SK-N-SH (cell line): ENCODE data around the gene APH1B. TPM values are rescaled to one million over a fixed set of nuclear protein-coding genes. Genes with fewer than 3 reads are reported as not detected.

Experiments
- CTCF ChIA-PET: fragments of 300-600, 350-600 bp; formaldehyde crosslinking; extraction: SDS; loops from one replicate; lab custom pipeline; 2021; lab: Yijun Ruan, JAX
- POLR2A ChIA-PET: fragments of 350-600 bp; sonication (Branson Sonifier 250); formaldehyde crosslinking; extraction: SDS; loops from one replicate; lab custom pipeline; 2020; ENCODE audit warnings: antibody characterized with exemption, inconsistent platforms; lab: Yijun Ruan, JAX
- DNase-seq: peaks from one replicate; pipeline ENCODE4 v3.0.0; 2012
- H2AFZ ChIP-seq: fragments of 200-600 bp; sonication (generic); 2 replicates; pipeline ENCODE4 v1.8.1; 2016; ENCODE audit warnings: antibody characterized with exemption, mild to moderate bottlenecking, low read depth
- H3F3A ChIP-seq: fragments of 200-600 bp; sonication (generic); replicated peaks from 2 replicates; pipeline ENCODE3; 2016; ENCODE audit warnings: antibody characterized with exemption, mild to moderate bottlenecking; ENCODE audit not compliant: insufficient read depth
- H3K27ac ChIP-seq, 2 experiments: fragments of 200-500 bp in 1 of 2; fragments of 200-600 bp in 1 of 2; sonication (Bioruptor generic) in 1 of 2; sonication (generic), shearing (Covaris generic) in 1 of 2; 2 replicates each; pipeline versions ENCODE4 v1.5.1 to v1.6.1; 2014 to 2016; ENCODE audit warnings: low read depth in 2 of 2, inconsistent platforms in 1 of 2, low read length in 1 of 2, mild to moderate bottlenecking in 1 of 2, mixed read lengths in 1 of 2
- H3K27me3 ChIP-seq: fragments of 200-600 bp; sonication (generic), shearing (Covaris generic); 2 replicates; pipeline ENCODE4 v1.6.1; 2016; ENCODE audit warnings: mixed run types; ENCODE audit not compliant: insufficient read depth
- H3K36me3 ChIP-seq, 2 experiments: fragments of 200-500 bp in 1 of 2; fragments of 200-600 bp in 1 of 2; sonication (Bioruptor generic) in 1 of 2; sonication (generic) in 1 of 2; replicated peaks in 1 of 2; 2 replicates each; pipeline versions ENCODE3 to v1.5.1; 2014 to 2016; ENCODE audit warnings: low read length in 1 of 2, mild to moderate bottlenecking in 1 of 2; ENCODE audit not compliant: insufficient read depth in 2 of 2, control insufficient read depth in 1 of 2
- H3K4me1 ChIP-seq, 2 experiments: fragments of 200-500 bp in 1 of 2; fragments of 200-600 bp in 1 of 2; sonication (Bioruptor generic) in 1 of 2; sonication (generic), shearing (Covaris generic) in 1 of 2; 2 replicates each; pipeline versions ENCODE4 v1.5.1 to v1.6.1; 2014 to 2016; ENCODE audit warnings: low read depth in 1 of 2, low read length in 1 of 2, mixed run types in 1 of 2; ENCODE audit not compliant: insufficient read depth in 2 of 2, control insufficient read depth in 1 of 2
- H3K4me2 ChIP-seq: fragments of 200-600 bp; sonication (generic), shearing (Covaris generic); 2 replicates; pipeline ENCODE4 v1.6.1; 2017; ENCODE audit warnings: mixed run types
- H3K4me3 ChIP-seq, 2 experiments: fragments of 200-500 bp in 1 of 2; fragments of 200-600 bp in 1 of 2; sonication (Bioruptor generic) in 1 of 2; sonication (generic), shearing (Covaris generic) in 1 of 2; 2 replicates each; pipeline versions ENCODE4 v1.5.1 to v1.8.1; 2014 to 2016; ENCODE audit warnings: low read depth in 2 of 2, inconsistent platforms in 1 of 2, low read length in 1 of 2, mild to moderate bottlenecking in 1 of 2, mixed read lengths in 1 of 2, moderate library complexity in 1 of 2
- H3K79me2 ChIP-seq: fragments of 200-600 bp; sonication (generic); 2 replicates; pipeline ENCODE4 v1.8.1; 2017; ENCODE audit warnings: mild to moderate bottlenecking; ENCODE audit not compliant: insufficient read depth
- H3K9ac ChIP-seq: fragments of 200-600 bp; sonication (generic); 2 replicates; pipeline ENCODE4 v1.6.1; 2017; ENCODE audit warnings: mixed run types
- H3K9me2 ChIP-seq: fragments of 200-600 bp; sonication (generic); 2 replicates; pipeline ENCODE4 v1.6.1; 2017; ENCODE audit warnings: mixed run types
- H3K9me3 ChIP-seq: fragments of 200-600 bp; sonication (generic); 2 replicates; pipeline ENCODE4 v1.6.1; 2017; ENCODE audit warnings: mixed run types, mild to moderate bottlenecking, moderate library complexity
- H4K20me1 ChIP-seq: fragments of 200-600 bp; sonication (generic); 2 replicates; pipeline ENCODE4 v1.6.1; 2017; ENCODE audit warnings: mild to moderate bottlenecking, mixed run types; ENCODE audit not compliant: insufficient read depth
- CHD2 ChIP-seq: fragments of 150-350 bp; IDR thresholded peaks from 2 replicates; pipeline ENCODE4 v1.6.1; 2018; ENCODE audit warnings: low read length; ENCODE audit not compliant: partially characterized antibody
- CTCF ChIP-seq: fragments of 200-600 bp; sonication (generic); IDR thresholded peaks from 2 replicates; pipeline ENCODE4 v1.6.1; 2017; ENCODE audit warnings: antibody characterized with exemption, mild to moderate bottlenecking, moderate library complexity
- ELF1 ChIP-seq: IDR thresholded peaks from 2 replicates; pipeline ENCODE4 v1.4.0; 2012
- EZH2phosphoT487 ChIP-seq: fragments of 200-600 bp; sonication (generic); IDR thresholded peaks from 2 replicates; pipeline ENCODE4 v1.6.1; 2017; ENCODE audit warnings: low read depth, mixed run types, mild to moderate bottlenecking, antibody characterized with exemption, moderate library complexity, borderline replicate concordance
- FOSL2 ChIP-seq: IDR thresholded peaks from 2 replicates; pipeline ENCODE4 v1.4.0; 2012; ENCODE audit warnings: low read depth, mild to moderate bottlenecking, moderate library complexity, borderline replicate concordance
- FOXJ3 ChIP-seq: sonication (generic); formaldehyde crosslinking; IDR thresholded peaks from 2 replicates; pipeline ENCODE4 v1.5.1; 2020; ENCODE audit warnings: mild to moderate bottlenecking, missing genetic modification reagents
- GABPA ChIP-seq: IDR thresholded peaks from 2 replicates; pipeline ENCODE4 v1.4.0; 2012; ENCODE audit warnings: low read depth, mild to moderate bottlenecking
- GATA2 ChIP-seq: sonication (generic); formaldehyde crosslinking; IDR thresholded peaks from 2 replicates; pipeline ENCODE4 v1.5.0; 2020; ENCODE audit warnings: mild to moderate bottlenecking, missing genetic modification reagents
- MXI1 ChIP-seq: IDR thresholded peaks from 2 replicates; pipeline ENCODE4 v1.6.1; 2012; ENCODE audit warnings: mild to moderate bottlenecking, low read depth, low read length, improper control_type of control experiment
- NRF1 ChIP-seq: IDR thresholded peaks from 2 replicates; pipeline ENCODE4 v1.6.1; 2012; ENCODE audit warnings: low read depth, mild to moderate bottlenecking, low read length
- POLR2AphosphoS5 ChIP-seq: IDR thresholded peaks from 2 replicates; pipeline ENCODE4 v1.6.1; 2012; ENCODE audit warnings: low read depth, low read length
- REST ChIP-seq: IDR thresholded peaks from 2 replicates; pipeline ENCODE4 v1.6.1; 2012; ENCODE audit warnings: mild to moderate bottlenecking, low read depth, low read length, moderate library complexity
- RFX5 ChIP-seq: IDR thresholded peaks from 2 replicates; pipeline ENCODE4 v1.6.1; 2012; ENCODE audit warnings: mild to moderate bottlenecking, improper control_type of control experiment, low read length
- SMC3 ChIP-seq: IDR thresholded peaks from 2 replicates; pipeline ENCODE4 v1.6.1; 2012; ENCODE audit warnings: low read depth, low read length, improper control_type of control experiment
- TEAD4 ChIP-seq: IDR thresholded peaks from 2 replicates; pipeline ENCODE4 v1.4.0; 2012; ENCODE audit warnings: mild to moderate bottlenecking, borderline replicate concordance; ENCODE audit not compliant: insufficient read depth
- USF1 ChIP-seq: IDR thresholded peaks from 2 replicates; pipeline ENCODE4 v1.4.0; 2012; ENCODE audit warnings: low read depth, borderline replicate concordance
- YY1 ChIP-seq: IDR thresholded peaks from 2 replicates; pipeline ENCODE4 v1.4.0; 2012; ENCODE audit warnings: low read depth, mild to moderate bottlenecking
- WGBS: methylation state at CpG from one replicate; pipeline ENCODE4 v1.1.6; 2017; ENCODE audit warnings: low lambda C conversion rate; 5-methylcytosine and 5-hydroxymethylcytosine counted together
- polyA plus RNA-seq, 3 experiments: library from polyadenylated mRNA; depleted of rRNA; stranded (reverse); fragments of >200 nt; gene quantifications; 2 replicates each; pipeline ENCODE4 v1.2.3, GENCODE V29; 2012
- TF ChIP-seq, protein P1 (sequence below): IDR thresholded peaks from 2 replicates; pipeline ENCODE4 v1.4.0; 2012; ENCODE audit warnings: low read depth
- TF ChIP-seq, protein P2 (sequence below): fragments of 150-350 bp; IDR thresholded peaks from 2 replicates; pipeline ENCODE4 v1.6.1; 2017; ENCODE audit warnings: antibody characterized with exemption, low read length, low read depth, borderline replicate concordance

APH1B gene
- polyA plus RNA-seq, 1 of the 3 experiments (the other 2 are of a cell fraction) = 7.6 TPM

- DNase-seq = no peak
- Histone ChIP-seq H3K36me3 (peaks cover 0 to 9% of the 10 kb centered on the region in 2 experiments), H3K79me2 (no peaks in the 10 kb centered on the region), H3F3A (peaks cover 10% of the 10 kb centered on the region), H3K9ac (no peak overlapping the region), H3K4me1 (peaks cover 9 to 14% of the 10 kb centered on the region in 2 experiments; a peak in 3 of 4 replicates), H3K4me2 (no peak overlapping the region), H3K4me3 (no peak overlapping the region), H3K9me3 (no peaks in the 10 kb centered on the region), H3K9me2 (no peaks in the 10 kb centered on the region), H2AFZ (no peak overlapping the region), H4K20me1 (no peaks in the 10 kb centered on the region), H3K27me3 (no peaks in the 10 kb centered on the region), H3K27ac (no peak overlapping the region)
- TF ChIP-seq GABPA (no peak), CTCF (no peak), USF1 (no peak), REST (no peak), POLR2AphosphoS5 (no peak), EZH2phosphoT487 (no peak), FOSL2 (no peak), NRF1 (no peak), CHD2 (no peak), TEAD4 (no peak), RFX5 (no peak), FOXJ3 (CRISPR knock-in tag) (no peak), SMC3 (no peak), MXI1 (no peak), YY1 (no peak), GATA2 (CRISPR knock-in tag) (no peak), ELF1 (no peak)
- TF ChIP-seq, protein P1, sequence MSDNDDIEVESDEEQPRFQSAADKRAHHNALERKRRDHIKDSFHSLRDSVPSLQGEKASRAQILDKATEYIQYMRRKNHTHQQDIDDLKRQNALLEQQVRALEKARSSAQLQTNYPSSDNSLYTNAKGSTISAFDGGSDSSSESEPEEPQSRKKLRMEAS = no peak
- TF ChIP-seq, protein P2, sequence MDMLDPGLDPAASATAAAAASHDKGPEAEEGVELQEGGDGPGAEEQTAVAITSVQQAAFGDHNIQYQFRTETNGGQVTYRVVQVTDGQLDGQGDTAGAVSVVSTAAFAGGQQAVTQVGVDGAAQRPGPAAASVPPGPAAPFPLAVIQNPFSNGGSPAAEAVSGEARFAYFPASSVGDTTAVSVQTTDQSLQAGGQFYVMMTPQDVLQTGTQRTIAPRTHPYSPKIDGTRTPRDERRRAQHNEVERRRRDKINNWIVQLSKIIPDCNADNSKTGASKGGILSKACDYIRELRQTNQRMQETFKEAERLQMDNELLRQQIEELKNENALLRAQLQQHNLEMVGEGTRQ = no peak
- ChIA-PET CTCF (interaction anchor here (1.3 kb wide), 1 partner anchor 34 kb away, joined by 5 read pairs; no protein-coding TSS in a partner anchor), POLR2A (interaction anchor here (0.6 kb wide), 1 partner anchor 18 kb away, joined by 3 read pairs; no protein-coding TSS in a partner anchor)
- 96% methylated on average over 7 of the region's 7 CpGs for WGBS
Measured at GRCh38 chr15:63324770-63325169, 47.4 kb downstream of the APH1B start.
